Chondrocyte (in vitro differentiated cells): ENCODE results near the gene PLCG2. TPM values are rescaled to one million over a fixed set of nuclear protein-coding genes. Genes with fewer than 3 reads are reported as not detected.

Experiments used
- DNase-seq: peaks from one replicate; pipeline ENCODE4 v3.0.0; 2021; ENCODE audit warnings: mixed read lengths, low spot score
- H3K27ac Mint-ChIP-seq: one replicate; pipeline ENCODE4 v1.8.0; 2021; ENCODE audit warnings: mild to moderate bottlenecking, moderate library complexity, mixed read lengths; ENCODE audit not compliant: unreplicated experiment
- H3K27me3 Mint-ChIP-seq: 2 replicates; pipeline ENCODE4 v1.8.0; 2021; ENCODE audit warnings: low read depth, mixed read lengths
- H3K36me3 Mint-ChIP-seq: 2 replicates; pipeline ENCODE4 v1.8.0; 2021; ENCODE audit warnings: low read depth, mixed read lengths
- H3K4me1 Mint-ChIP-seq: 2 replicates; pipeline ENCODE4 v1.8.0; 2021; ENCODE audit warnings: low read depth, mild to moderate bottlenecking, mixed read lengths
- H3K4me3 Mint-ChIP-seq: one replicate; pipeline ENCODE4 v1.8.0; 2021; ENCODE audit warnings: mild to moderate bottlenecking, moderate library complexity, mixed read lengths; ENCODE audit not compliant: unreplicated experiment
- H3K9me3 Mint-ChIP-seq: 2 replicates; pipeline ENCODE4 v1.8.0; 2021; ENCODE audit warnings: low read depth, mixed read lengths
- CTCF ChIP-seq: fragments of 200-600 bp; sonication (generic); IDR thresholded peaks from 2 replicates; pipeline ENCODE4 v1.5.0; 2021; ENCODE audit warnings: antibody characterized with exemption, mild to moderate bottlenecking, moderate library complexity
- total RNA-seq: library from RNA; stranded (reverse); gene quantifications from 3 replicates; pipeline ENCODE4 v1.2.1, GENCODE V29; 2021

Gene PLCG2
- total RNA-seq, 1 donor from 2014 or later = 1.1 TPM

DNA sequence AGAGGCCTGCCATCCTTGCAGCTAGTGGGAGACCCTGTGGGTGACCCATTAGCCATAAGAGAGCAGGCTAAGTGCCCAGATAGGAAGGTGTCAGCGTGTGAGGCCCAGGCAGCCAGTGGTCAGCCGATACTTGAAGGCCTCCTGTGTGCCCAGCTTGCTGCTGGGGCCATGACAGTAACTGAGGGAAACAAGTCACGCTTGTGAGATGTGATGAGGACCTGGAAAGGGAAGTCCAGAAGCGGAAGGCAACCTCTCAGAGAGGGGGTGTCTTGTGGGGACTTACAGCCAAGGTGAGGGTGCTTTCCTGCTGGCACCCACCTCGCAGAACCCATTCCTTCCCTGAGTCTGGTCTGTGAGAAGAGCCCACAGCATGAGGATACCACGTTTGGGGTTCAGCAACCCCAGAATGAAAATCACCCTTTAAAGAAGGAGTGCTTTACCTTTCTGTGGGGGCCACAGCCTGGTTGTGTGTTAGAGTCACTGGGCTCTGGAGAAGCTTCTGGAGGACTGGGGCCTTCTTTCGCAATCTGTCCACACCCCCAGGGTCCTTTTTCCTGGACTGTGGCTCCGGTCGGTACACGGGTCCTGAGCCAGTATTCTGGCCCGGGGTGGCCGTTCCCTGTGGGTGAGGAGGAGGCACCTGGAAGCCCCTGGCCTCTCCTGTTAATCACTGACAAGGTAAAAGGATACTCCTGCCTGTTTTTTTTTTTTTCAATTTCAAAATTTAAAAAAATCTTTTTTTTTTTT lies 53.9 kb downstream of the PLCG2 start:
- H3K4me1 Mint-ChIP-seq = no peaks in the 10 kb centered on the region
- H3K36me3 Mint-ChIP-seq = peaks cover 2% of the 10 kb centered on the region
- peaks cover 15% of the 10 kb centered on the region for H3K27me3 Mint-ChIP-seq
- TF ChIP-seq CTCF = no peak
- DNase-seq = no peak
- H3K27ac Mint-ChIP-seq = no peak overlapping the region
- no peak overlapping the region for H3K4me3 Mint-ChIP-seq
- H3K9me3 Mint-ChIP-seq = no peaks in the 10 kb centered on the region

- H3K27me3 Mint-ChIP-seq = peaks cover 15% of the 10 kb centered on the region
- no peak for TF ChIP-seq CTCF
- peaks cover 2% of the 10 kb centered on the region for H3K36me3 Mint-ChIP-seq
- H3K27ac Mint-ChIP-seq = no peak overlapping the region
- H3K4me1 Mint-ChIP-seq = no peaks in the 10 kb centered on the region
- no peaks in the 10 kb centered on the region for H3K9me3 Mint-ChIP-seq
- no peak overlapping the region for H3K4me3 Mint-ChIP-seq
- no peak for DNase-seq
These were observed 54.7 kb downstream of the PLCG2 start for GRCh38 chr16:81833751-81834150.

GRCh38 chr16:81834868-81835267 lies 55.8 kb downstream of the PLCG2 start:
- Mint-ChIP-seq H3K27ac (no peak overlapping the region), H3K4me1 (no peaks in the 10 kb centered on the region), H3K4me3 (no peak overlapping the region), H3K36me3 (no peaks in the 10 kb centered on the region), H3K9me3 (no peaks in the 10 kb centered on the region), H3K27me3 (peaks cover 12% of the 10 kb centered on the region)
- no peak for TF ChIP-seq CTCF
- no peak for DNase-seq

DNA sequence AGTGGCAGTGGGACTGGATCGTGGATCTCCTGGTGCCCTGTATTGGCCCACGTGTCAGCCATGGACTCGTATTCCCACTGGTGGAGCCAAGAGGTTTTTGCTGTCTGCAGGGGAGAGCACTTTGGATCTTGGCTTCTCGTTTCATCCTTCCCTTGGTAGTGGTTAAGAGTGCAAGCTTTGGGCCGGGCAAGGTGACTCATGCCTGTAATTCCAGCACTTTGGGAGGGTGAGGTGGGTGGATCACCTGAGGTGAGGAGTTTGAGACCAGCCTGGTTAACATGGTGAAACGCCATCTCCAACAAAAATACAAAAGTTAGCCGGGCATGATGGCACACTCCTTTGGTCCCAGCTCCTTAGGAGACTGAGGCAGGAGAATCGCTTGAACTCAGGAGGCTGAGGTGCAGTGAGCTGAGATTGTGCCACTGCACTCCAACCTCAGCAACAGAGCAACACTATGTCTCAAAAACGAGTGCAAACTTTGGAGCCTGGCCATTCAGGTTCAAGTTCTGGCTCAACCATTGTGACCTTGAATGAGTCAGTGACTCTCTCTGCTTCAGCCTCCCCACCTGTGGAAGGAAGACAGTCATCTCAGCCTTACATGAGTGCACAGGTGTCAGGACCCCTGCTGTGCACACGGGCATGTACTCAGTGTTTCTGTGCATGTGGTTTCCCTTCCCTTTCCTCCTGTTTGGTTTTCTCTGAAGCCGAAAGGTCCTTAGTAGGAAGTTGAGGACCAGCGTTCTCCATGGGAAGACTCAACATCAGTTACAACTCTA lies 57.4 kb downstream of the PLCG2 start:
- no peak for DNase-seq
- H3K36me3 Mint-ChIP-seq = no peaks in the 10 kb centered on the region
- H3K9me3 Mint-ChIP-seq = no peaks in the 10 kb centered on the region
- H3K4me3 Mint-ChIP-seq = no peak overlapping the region
- no peak overlapping the region for H3K27ac Mint-ChIP-seq
- H3K27me3 Mint-ChIP-seq = peaks cover 9% of the 10 kb centered on the region
- TF ChIP-seq CTCF = no peak
- H3K4me1 Mint-ChIP-seq = no peaks in the 10 kb centered on the region

GRCh38 chr16:81837312-81837751 lies 58.2 kb downstream of the PLCG2 start:
- Mint-ChIP-seq H3K9me3 (no peaks in the 10 kb centered on the region), H3K27ac (no peak overlapping the region), H3K36me3 (no peaks in the 10 kb centered on the region), H3K27me3 (peaks cover 9% of the 10 kb centered on the region), H3K4me3 (no peak overlapping the region), H3K4me1 (peaks cover 2% of the 10 kb centered on the region)
- no peak for TF ChIP-seq CTCF
- no peak for DNase-seq
